Stimulated activated CD4-positive, alpha-beta T cell treated with anti-CD3 and anti-CD28 coated beads, Interleukin-12 subunit alpha, Interleukin-12 subunit beta, amount 100 ng/mL, for 4 hours (primary cell): ENCODE results near the gene TNFSF8.

Experiments used
- DNase-seq: peaks from one replicate; pipeline ENCODE4 v3.0.0-alpha.2; 2020

The TNFSF8 gene, protein sequence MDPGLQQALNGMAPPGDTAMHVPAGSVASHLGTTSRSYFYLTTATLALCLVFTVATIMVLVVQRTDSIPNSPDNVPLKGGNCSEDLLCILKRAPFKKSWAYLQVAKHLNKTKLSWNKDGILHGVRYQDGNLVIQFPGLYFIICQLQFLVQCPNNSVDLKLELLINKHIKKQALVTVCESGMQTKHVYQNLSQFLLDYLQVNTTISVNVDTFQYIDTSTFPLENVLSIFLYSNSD

DNA sequence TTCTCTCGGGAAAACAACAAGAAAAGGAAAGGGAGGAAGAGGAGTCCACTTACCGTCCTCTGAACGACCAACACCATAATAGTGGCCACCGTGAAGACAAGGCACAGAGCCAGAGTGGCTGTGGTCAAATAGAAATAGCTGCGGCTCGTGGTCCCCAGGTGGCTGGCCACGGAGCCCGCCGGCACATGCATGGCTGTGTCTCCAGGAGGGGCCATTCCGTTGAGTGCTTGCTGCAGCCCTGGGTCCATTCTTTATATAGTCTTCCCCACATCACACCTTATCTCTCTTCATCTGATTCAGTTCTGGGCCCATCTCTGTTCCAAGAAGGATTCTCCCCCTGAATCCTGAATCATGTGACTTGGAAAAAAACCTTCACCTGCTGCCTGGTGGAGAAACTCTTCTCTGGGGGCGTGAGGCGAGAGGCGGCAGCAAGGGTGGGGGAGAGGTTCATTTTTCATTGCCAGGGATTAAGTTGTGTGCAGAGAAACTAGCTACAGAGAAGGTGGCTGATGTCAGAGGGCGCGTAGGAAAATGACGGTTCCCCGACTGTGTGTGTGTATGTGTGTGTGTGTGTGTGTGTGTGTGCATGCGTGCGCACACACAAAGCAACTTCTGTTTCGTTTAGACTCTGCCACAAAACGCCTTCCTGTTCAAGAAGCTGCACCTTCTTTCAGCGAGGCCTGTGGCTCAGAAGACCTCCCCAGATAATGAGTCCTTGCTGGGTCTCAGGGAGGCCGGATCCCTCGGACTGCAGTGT is at the start of gene TNFSF8:
Gene TNFSF8 (minus strand): TSS at position 536 of the 757 bp plus-strand sequence. CDS start 288 bp downstream, at position 248.
- peak; percentile 61 for DNase-seq

- no peak for DNase-seq
These were observed 42.8 kb upstream of the TNFSF8 start for GRCh38 chr9:114973216-114973615.

- no peak for DNase-seq
These were observed 42.2 kb upstream of the TNFSF8 start for GRCh38 chr9:114972510-114973136.

DNA sequence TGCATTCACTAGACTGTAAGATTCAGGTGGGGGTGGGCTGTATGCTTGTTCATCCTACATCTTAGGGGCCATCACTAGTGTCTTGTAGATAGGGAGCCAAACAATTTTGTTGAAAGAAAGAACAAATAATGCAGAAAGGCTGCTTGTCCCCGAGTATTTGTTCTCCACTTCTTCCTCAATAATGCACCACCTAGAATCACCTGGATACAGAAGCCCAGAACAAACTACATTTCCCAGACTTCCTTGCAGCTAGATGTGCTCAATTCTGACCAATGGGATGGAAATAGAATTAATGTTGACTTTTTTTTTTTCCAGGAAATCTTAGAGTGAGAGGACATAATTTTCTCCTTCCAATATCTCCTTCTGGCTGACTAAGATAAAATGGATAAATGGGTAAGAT is 38.9 kb upstream of the TNFSF8 start:
- no peak for DNase-seq

GRCh38 chr9:114968671-114969070 is 38.3 kb upstream of the TNFSF8 start:
- no peak for DNase-seq

DNA sequence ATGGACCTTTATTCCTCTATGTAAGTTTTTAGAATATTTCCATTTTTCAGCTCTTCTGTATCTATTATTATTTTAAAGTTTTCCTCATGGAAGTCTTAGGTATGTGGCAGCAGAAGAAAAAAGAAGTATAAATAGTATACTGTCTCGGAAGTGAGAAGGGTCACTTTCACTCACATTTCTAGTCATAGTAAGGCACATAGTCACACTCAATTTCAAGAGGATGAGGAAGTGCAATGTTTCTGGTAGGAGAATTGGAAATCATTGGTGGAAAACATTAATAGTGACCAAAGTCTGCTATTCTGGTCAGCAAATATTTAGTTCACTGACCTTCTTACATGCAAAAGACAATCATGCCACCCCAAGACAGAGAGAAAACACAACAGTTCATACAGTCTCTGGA is 35.2 kb upstream of the TNFSF8 start:
- DNase-seq = no peak

- no peak for DNase-seq
These were observed 32.4 kb upstream of the TNFSF8 start for GRCh38 chr9:114962809-114963208.

DNA sequence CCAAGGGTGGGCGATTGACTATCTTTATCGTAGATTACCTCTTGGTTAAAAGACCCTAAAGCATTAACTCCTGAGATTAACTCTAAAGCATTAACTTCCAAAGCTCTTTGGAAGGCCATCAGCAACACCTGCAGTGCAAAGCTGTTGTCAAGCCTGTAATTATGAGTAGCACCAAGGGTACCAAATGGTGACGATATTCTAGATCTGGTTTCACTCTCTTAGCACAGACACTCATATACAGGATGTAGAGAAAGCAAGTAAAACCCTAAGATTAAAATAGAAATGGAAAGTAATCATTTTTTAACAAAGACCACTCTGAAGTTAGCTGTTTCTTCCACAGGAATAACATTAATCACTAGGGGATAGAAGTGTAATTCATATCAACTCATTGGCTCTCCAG is 29.9 kb upstream of the TNFSF8 start:
- DNase-seq = no peak

DNA sequence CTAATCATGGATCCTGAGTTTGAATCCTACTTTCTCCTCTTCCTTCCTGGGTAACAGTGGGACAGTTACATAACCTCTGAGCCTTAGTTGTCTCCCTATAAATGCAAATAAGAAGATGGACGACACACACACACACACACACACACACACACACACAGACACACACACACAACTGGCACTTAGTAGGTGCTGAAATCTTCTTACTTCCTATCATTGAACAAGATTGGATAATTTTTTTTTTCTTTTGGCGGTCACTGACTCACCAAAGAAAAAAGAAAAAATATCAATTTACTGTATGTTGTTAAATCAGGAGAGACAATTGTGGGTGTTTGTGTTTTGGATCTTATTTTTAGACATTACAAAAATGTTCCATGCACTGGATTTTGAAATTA is 28.4 kb upstream of the TNFSF8 start:
- DNase-seq = no peak

GRCh38 chr9:114958021-114958843 is 27.8 kb upstream of the TNFSF8 start:
- peak; percentile 50 for DNase-seq

DNA sequence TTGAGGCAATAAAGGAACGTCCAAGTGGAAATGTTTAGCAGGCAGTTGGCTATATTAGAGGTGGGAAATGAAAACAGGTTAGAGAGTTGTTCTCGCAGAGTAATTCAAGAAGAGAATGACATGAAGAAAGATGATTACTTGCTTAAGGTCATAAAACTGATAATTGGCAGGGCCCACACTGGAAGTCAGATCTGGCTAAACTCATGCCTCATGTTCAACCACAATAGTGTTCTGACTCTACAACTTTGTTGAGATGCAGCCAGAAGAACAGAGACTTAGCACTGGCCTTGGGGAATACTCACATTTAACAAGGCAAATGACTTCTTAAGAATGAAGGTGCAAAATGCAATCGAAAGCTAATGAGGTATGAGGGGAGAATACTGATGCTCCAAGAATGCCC is 27.2 kb upstream of the TNFSF8 start:
- no peak for DNase-seq

- no peak for DNase-seq
These were observed 24.7 kb upstream of the TNFSF8 start for GRCh38 chr9:114954956-114955582.

DNA sequence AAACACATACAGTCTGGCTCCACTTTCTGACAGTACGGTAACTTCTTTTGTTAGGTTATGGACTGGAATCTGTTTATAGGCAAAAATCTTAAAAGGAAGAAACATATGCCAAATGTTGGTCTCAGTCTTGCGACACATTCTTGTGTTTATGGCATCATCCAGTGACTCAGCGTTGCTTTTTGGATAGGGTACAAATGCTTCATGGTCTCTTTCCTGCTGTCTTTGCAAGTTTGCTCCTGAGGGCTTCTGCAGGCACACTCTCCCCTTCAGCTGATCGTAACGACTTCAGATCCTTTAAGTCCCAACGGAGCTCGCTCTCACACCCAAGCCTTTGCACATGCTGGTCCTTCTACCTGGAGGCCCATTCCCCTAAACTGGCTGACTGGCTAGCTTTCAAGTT is 23.6 kb upstream of the TNFSF8 start:
- no peak for DNase-seq

DNA sequence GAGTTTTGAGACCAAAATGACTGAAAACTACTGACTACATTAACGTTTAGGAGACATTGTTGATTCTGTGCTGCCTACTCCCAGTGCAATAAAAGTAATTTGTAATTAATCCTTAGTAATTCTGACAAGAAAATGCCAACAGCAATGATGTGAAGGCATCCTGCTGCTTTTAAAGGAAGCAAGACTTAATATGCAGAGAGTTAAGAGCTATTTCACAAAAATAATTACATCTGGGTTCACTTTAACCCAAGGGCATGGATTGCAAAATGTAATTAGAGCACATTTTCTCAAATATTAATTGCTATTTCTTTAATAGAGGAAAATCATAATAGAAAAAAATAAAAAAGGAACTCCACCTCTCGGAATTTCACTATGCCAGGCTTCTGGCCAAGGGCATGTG is 22.7 kb upstream of the TNFSF8 start:
- no peak for DNase-seq

DNA sequence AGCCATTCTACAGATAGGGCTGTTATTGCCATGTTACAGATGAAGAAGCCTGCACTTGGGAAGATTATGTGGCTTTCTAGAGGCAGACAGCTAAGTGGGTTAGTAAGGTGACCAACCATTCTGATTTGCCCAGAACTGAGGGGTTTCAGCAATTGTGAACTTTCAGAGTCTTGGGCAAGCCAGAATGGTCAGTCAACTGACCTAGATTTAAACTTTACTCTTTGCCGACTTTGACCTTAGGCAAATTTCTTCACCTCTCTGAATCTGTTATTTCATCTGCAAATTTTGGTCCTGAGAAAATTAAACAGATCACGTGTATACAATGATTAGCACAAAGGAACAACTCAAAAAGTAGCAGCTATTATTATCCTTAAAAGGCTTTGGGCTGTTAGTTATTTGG is 20.4 kb upstream of the TNFSF8 start:
- no peak for DNase-seq

DNA sequence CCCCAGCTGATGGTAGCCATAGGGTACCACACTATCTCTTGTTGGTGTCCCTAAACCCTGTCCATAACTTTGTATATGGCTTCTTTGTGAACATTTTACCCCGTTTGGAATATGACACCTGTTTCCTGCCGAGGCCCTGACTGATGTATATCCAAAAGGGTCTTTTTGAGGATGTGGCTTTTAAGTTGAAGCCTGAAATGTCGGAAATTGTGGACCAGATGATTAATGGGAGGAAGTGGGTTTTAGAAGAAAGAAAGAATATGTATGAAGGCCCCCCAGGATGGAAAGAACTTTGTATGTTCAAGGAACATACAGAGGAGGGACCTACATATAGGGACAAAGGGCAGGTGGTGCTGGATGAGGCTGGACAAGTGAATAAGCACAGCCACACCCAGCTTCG is 16.7 kb upstream of the TNFSF8 start:
- DNase-seq = no peak

DNA sequence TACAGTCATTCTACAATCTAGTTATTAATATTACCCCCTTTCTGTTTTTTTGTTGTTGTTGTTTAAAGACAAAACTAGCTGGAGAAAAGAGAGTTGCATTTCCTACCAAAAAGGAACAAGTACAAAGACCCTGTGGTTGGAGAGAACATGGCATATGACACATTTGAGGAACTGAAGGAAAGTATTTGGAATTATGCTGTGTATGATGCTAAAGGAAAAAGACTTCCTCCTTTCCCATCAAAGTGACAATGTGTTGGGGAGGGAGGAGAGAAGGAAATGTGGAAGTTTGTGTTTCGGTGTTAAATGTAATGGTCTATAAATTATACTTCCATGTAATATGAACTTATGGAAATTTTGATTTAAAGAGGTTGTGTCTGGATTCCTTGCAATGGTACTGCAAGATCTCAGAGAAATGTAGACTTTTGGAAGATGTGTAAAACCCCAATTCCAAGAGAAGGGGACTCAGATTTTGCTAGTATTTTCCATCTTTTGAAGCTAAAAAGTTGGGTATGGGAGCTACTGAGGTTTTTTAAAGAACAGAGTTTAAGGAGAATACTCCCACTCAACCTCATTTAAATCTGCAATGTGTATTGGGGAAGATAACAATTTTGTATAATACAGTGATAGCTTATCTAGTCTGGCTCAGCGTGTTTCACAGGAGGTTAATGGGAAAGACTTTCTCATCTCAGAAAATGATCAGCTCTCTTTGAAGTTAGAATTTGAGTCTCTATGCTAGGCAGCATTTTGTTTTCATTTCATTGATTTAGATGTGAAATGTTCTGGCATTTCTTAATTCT is 15.4 kb upstream of the TNFSF8 start:
- DNase-seq = no peak

GRCh38 chr9:114941376-114941775 is 11.0 kb upstream of the TNFSF8 start:
- no peak for DNase-seq

GRCh38 chr9:114938687-114939575 is 8.5 kb upstream of the TNFSF8 start:
- no peak for DNase-seq

DNA sequence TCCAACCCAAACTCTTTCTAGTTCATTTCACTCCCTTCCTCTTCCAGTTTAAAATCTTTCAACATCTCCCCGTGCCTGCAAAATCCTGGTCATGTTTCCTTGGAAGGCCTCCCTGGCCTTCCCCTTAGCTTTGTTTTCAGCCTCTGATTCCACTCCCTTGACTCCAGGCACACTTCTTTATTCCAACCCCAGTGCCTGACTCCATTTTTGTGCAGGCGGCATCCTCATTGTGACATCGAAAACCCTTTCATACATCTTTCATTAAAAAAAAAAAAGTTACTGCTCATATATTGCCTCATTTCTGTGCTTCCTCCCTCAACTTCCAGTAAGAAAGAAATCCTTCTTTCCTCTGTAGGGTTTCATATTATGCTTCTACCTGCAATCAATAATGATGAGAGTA is 7.1 kb upstream of the TNFSF8 start:
- no peak for DNase-seq

DNA sequence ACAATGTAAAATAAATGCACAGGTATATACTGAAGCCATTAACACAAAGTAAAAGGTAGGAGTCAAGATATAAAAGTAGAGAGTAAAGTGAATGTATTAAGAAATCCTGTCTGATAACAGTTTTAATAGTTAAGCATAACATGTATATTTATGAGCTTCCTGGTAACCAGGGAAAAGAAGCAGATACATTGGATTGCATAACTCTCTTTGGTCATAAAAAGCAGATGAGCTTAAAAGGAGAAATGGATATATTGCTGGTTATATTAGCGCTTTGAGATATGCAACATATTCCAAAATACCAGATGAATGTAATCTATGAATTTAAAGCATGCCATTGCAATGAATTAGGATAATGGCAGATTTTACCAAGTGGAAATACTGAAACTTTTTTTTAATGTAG is 6.2 kb upstream of the TNFSF8 start:
- no peak for DNase-seq
